PC-3 (cell line): ENCODE results near the gene DYNLT4. TPM values are rescaled to one million over a fixed set of nuclear protein-coding genes. Genes with fewer than 3 reads are reported as not detected.
"Not testable (repeated sequence)": the region's sequence is repeated elsewhere in the genome, so short reads cannot be mapped to it uniquely, and the experiment has no call there.

Experiments used
- ATAC-seq: fragments of 200-7000 bp; cut with Tn5 transposase; 2 replicates; pipeline ENCODE4 v1.9.1; 2020; ENCODE audit warnings: mild to moderate bottlenecking, moderate library complexity
- BruUV-seq: library from RNA; stranded (reverse); fragments of 400-500 nt; replicated peaks from 2 replicates; lab custom pipeline; 2021; lab: Mats Ljungman, UMichigan
- CTCF ChIA-PET: fragments of 300-600 bp; sonication (Branson Sonifier 250); formaldehyde crosslinking; loops from one replicate; lab custom pipeline; 2022; ENCODE audit warnings: antibody characterized with exemption; lab: Charles Lee
- POLR2A ChIA-PET: fragments of 300-600 bp; sonication (Branson Sonifier 250); formaldehyde crosslinking; loops from one replicate; lab custom pipeline; 2022; ENCODE audit warnings: antibody characterized with exemption; ENCODE audit not compliant: unreplicated experiment; lab: Charles Lee
- DNase-seq: peaks from one replicate; pipeline ENCODE4 v3.0.0-alpha.2; 2015
- H2AFZ ChIP-seq: fragments of 300-600 bp; sonication (generic); 2 replicates; pipeline ENCODE4 v1.6.0; 2016; ENCODE audit warnings: antibody characterized with exemption, low read length
- H3F3A ChIP-seq: fragments of 300-600 bp; sonication (generic); one replicate; pipeline ENCODE4 v1.6.0; 2017; ENCODE audit warnings: antibody characterized with exemption, low read length, control low read depth, mild to moderate bottlenecking; ENCODE audit not compliant: unreplicated experiment
- H3K27ac ChIP-seq: fragments of 300-600 bp; sonication (generic); 2 replicates; pipeline ENCODE4 v1.5.1; 2016; ENCODE audit warnings: mild to moderate bottlenecking, low read length
- H3K27me3 ChIP-seq: fragments of 300-600 bp; sonication (generic); 2 replicates; pipeline ENCODE4 v1.6.1; 2016; ENCODE audit warnings: low read length, mixed read lengths
- H3K36me3 ChIP-seq: fragments of 300-600 bp; sonication (generic); 2 replicates; pipeline ENCODE4 v1.6.1; 2016; ENCODE audit warnings: low read depth, mixed run types, low read length, mixed read lengths
- H3K4me1 ChIP-seq: fragments of 300-600 bp; sonication (generic); 2 replicates; pipeline ENCODE4 v1.5.1; 2016; ENCODE audit warnings: low read length; ENCODE audit not compliant: insufficient read depth
- H3K4me2 ChIP-seq: fragments of 300-600 bp; sonication (generic); 2 replicates; pipeline ENCODE4 v1.6.0; 2016; ENCODE audit warnings: low read length
- H3K4me3 ChIP-seq: fragments of 300-600 bp; sonication (generic); 2 replicates; pipeline ENCODE4 v1.5.1; 2016; ENCODE audit warnings: mild to moderate bottlenecking, low read length, mixed read lengths
- H3K79me2 ChIP-seq: fragments of 300-600 bp; sonication (generic); 2 replicates; pipeline ENCODE4 v1.6.1; 2017; ENCODE audit warnings: low read length, mixed read lengths
- H3K9ac ChIP-seq: fragments of 300-600 bp; sonication (generic); 2 replicates; pipeline ENCODE4 v1.6.0; 2016; ENCODE audit warnings: mild to moderate bottlenecking, low read length
- H3K9me2 ChIP-seq: fragments of 300-600 bp; sonication (generic); replicated peaks from 2 replicates; pipeline ENCODE4 v1.6.1; 2016; ENCODE audit warnings: mixed run types, low read length, mixed read lengths
- H3K9me3 ChIP-seq: fragments of 300-600 bp; sonication (generic); 2 replicates; pipeline ENCODE4 v1.6.1; 2016; ENCODE audit warnings: low read length, mixed read lengths
- H4K20me1 ChIP-seq: fragments of 300-600 bp; sonication (generic); 2 replicates; pipeline ENCODE4 v1.6.1; 2016; ENCODE audit warnings: low read length, mixed read lengths
- CTCF ChIP-seq: fragments of 300-600 bp; sonication (generic); conservative IDR thresholded peaks from 2 replicates; pipeline ENCODE4 v1.5.1; 2017; ENCODE audit warnings: antibody characterized with exemption, low read depth, mild to moderate bottlenecking, low read length
- EZH2 ChIP-seq: fragments of 300-600 bp; sonication (generic); IDR thresholded peaks from one replicate; pipeline ENCODE4 v1.6.1; 2017; ENCODE audit warnings: antibody characterized with exemption, mild to moderate bottlenecking, low read length; ENCODE audit not compliant: unreplicated experiment
- EZH2phosphoT487 ChIP-seq: fragments of 300-600 bp; sonication (generic); IDR thresholded peaks from 2 replicates; pipeline ENCODE4 v1.6.1; 2018; ENCODE audit warnings: mild to moderate bottlenecking, antibody characterized with exemption, low read length, borderline replicate concordance
- intact Hi-C: fragments of 100-400 bp; cut with micrococcal nuclease; formaldehyde crosslinking; loops from 2 replicates; pipeline ENCODE4 v1.9.0; 2023
- total RNA-seq: library from RNA; depleted of rRNA; stranded (reverse); fragments of >200 nt; gene quantifications from 2 replicates; pipeline ENCODE4 v1.2.3, GENCODE V29; 2014

DYNLT4 gene
- total RNA-seq, 1 experiment from 2014 or later = 3.4 TPM

DNA sequence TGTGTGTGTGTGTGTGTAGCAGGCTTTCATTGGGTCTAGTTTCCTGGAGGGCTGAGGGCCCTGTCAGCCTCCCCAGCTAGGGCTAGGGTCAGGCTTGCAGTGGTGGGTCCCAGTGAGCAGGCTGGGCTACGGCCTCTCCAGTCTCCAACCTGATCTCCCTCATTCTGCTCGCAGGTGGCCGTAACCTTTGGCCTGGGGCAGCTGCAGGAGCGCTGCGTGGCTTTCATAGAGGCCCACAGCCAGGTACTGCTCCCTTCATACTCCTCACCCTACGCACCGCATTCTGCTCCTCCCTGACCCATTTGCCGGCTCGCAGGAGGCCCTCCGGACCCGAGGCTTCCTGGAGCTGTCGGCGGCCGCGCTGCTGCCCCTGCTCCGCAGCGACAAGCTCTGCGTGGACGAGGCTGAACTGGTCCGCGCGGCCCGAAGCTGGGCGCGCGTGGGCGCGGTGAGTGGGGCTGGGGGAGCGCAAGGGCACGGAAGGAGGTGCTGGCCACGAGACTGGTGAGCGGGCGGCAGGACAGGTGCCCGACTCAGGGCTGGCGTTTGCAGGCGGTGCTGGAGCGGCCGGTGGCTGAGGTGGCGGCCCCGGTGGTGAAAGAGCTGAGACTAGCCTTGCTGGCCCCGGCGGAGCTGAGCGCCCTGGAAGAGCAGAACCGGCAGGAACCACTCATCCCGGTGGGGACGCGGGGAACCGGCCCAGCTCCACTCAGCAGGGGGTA is 5.8 kb upstream of the DYNLT4 start:
- no peaks in the 10 kb centered on the region for H3K27me3 ChIP-seq
- H3K4me1 ChIP-seq = peaks cover 33% of the 10 kb centered on the region
- intact Hi-C loops = no loop called here
- H3K4me3 ChIP-seq = no peak overlapping the region
- no peak overlapping the region for H3K4me2 ChIP-seq
- H3K9me3 ChIP-seq = no peaks in the 10 kb centered on the region
- ATAC-seq = no peak
- ChIA-PET CTCF (no interaction called here), POLR2A (no interaction called here)
- no peak for DNase-seq
- H3K9ac ChIP-seq = no peak overlapping the region
- H3K79me2 ChIP-seq = no peaks in the 10 kb centered on the region
- H3K9me2 ChIP-seq = no peaks in the 10 kb centered on the region
- H2AFZ ChIP-seq = no peak overlapping the region
- BruUV-seq = no TSS peak
- no peaks in the 10 kb centered on the region for H3F3A ChIP-seq
- no peaks in the 10 kb centered on the region for H4K20me1 ChIP-seq
- no peak overlapping the region for H3K27ac ChIP-seq
- TF ChIP-seq CTCF = no peak
- TF ChIP-seq EZH2phosphoT487 = no peak
- TF ChIP-seq EZH2 = no peak
- no peaks in the 10 kb centered on the region for H3K36me3 ChIP-seq

GRCh38 chr1:44811234-44811633 is 4.1 kb upstream of the DYNLT4 start:
- Histone ChIP-seq H4K20me1 (no peaks in the 10 kb centered on the region), H3K9ac (no peak overlapping the region), H2AFZ (no peak overlapping the region), H3K4me1 (peaks cover 51% of the 10 kb centered on the region), H3K27ac (no peak overlapping the region), H3K9me2 (no peaks in the 10 kb centered on the region), H3K36me3 (no peaks in the 10 kb centered on the region), H3K9me3 (no peaks in the 10 kb centered on the region), H3K79me2 (no peaks in the 10 kb centered on the region), H3F3A (peaks cover 5% of the 10 kb centered on the region), H3K4me3 (no peak overlapping the region), H3K4me2 (no peak overlapping the region), H3K27me3 (no peaks in the 10 kb centered on the region)
- ChIA-PET CTCF (no interaction called here), POLR2A (no interaction called here)
- no peak for TF ChIP-seq EZH2
- no peak for TF ChIP-seq EZH2phosphoT487
- no peak for TF ChIP-seq CTCF
- BruUV-seq = no TSS peak
- no peak for DNase-seq
- ATAC-seq = no peak
- intact Hi-C loops = no loop called here

GRCh38 chr1:44810762-44811105 is 3.6 kb upstream of the DYNLT4 start:
- H3K4me3 ChIP-seq, ATAC-seq, POLR2A ChIA-PET, H3K27me3 ChIP-seq, H3K9ac ChIP-seq, H3K27ac ChIP-seq, CTCF ChIA-PET, H3K36me3 ChIP-seq, H3K4me2 ChIP-seq, DNase-seq, H3K9me3 ChIP-seq, H4K20me1 ChIP-seq, BruUV-seq, intact Hi-C loops, H2AFZ ChIP-seq, H3F3A ChIP-seq, H3K9me2 ChIP-seq, H3K79me2 ChIP-seq: not testable (repeated sequence)
- H3K4me1 ChIP-seq = peaks cover 51% of the 10 kb centered on the region
